H54 (cell line): ENCODE results near the gene PDAP1.

Experiments
- DNase-seq: peaks from one replicate; pipeline ENCODE4 v3.0.0; 2011; ENCODE audit warnings: low spot score, mixed read lengths; ENCODE audit not compliant: insufficient read length
- FAIRE-seq: peaks from 3 replicates; lab custom pipeline; 2011; peaks lifted over from hg19 to GRCh38; lab: Jason Lieb, UNC
- POLR2A ChIP-seq: IDR thresholded peaks from 2 replicates; pipeline ENCODE4 v1.6.1; 2011; ENCODE audit warnings: low read depth, mild to moderate bottlenecking, low read length

Gene PDAP1

GRCh38 chr7:99408379-99409191 lies at the start of gene PDAP1, which contains the start of gene BUD31:
TSS of gene PDAP1 (minus strand) at chr7:99408597. CDS start at chr7:99408548, 49 bp downstream.
TSS of gene BUD31 (plus strand) at chr7:99408969. CDS start at chr7:99411093, 2,124 bp downstream.
- TF ChIP-seq POLR2A = peak; percentile 83; the same call in 1 of the 2 replicates
- DNase-seq (peak; percentile 94), FAIRE-seq (peak; percentile 33)

GRCh38 chr7:99457650-99458493 lies 49.5 kb upstream of the PDAP1 start:
- no peak for TF ChIP-seq POLR2A
- no peak for DNase-seq
- FAIRE-seq = no peak

GRCh38 chr7:99457050-99457649 lies 48.8 kb upstream of the PDAP1 start:
- DNase-seq = no peak
- no peak for FAIRE-seq
- TF ChIP-seq POLR2A = no peak

- TF ChIP-seq POLR2A = no peak
- DNase-seq (no peak), FAIRE-seq (no peak)
These were observed 47.9 kb upstream of the PDAP1 start for GRCh38 chr7:99456288-99456687.

GRCh38 chr7:99455874-99456273 lies 47.5 kb upstream of the PDAP1 start:
- TF ChIP-seq POLR2A = no peak
- no peak for DNase-seq
- no peak for FAIRE-seq

- no peak for TF ChIP-seq POLR2A
- FAIRE-seq (no peak), DNase-seq (no peak)
These were observed 44.7 kb upstream of the PDAP1 start for GRCh38 chr7:99453105-99453504.

GRCh38 chr7:99452541-99452940 lies 44.1 kb upstream of the PDAP1 start:
- no peak for FAIRE-seq
- no peak for TF ChIP-seq POLR2A
- no peak for DNase-seq

GRCh38 chr7:99451936-99452335 lies 43.5 kb upstream of the PDAP1 start:
- TF ChIP-seq POLR2A = no peak
- no peak for DNase-seq
- no peak for FAIRE-seq

GRCh38 chr7:99449326-99449725 lies 40.9 kb upstream of the PDAP1 start:
- TF ChIP-seq POLR2A = no peak
- DNase-seq = no peak
- no peak for FAIRE-seq

- TF ChIP-seq POLR2A = no peak
- DNase-seq (no peak), FAIRE-seq (no peak)
These were observed 40.5 kb upstream of the PDAP1 start for GRCh38 chr7:99448855-99449254.

GRCh38 chr7:99447943-99448342 lies 39.5 kb upstream of the PDAP1 start:
- no peak for DNase-seq
- no peak for TF ChIP-seq POLR2A
- FAIRE-seq = no peak

GRCh38 chr7:99446096-99446495 lies 37.7 kb upstream of the PDAP1 start:
- DNase-seq = no peak
- no peak for TF ChIP-seq POLR2A
- no peak for FAIRE-seq

GRCh38 chr7:99440195-99440594 lies 31.8 kb upstream of the PDAP1 start:
- FAIRE-seq (no peak), DNase-seq (no peak)
- no peak for TF ChIP-seq POLR2A
